MCF 10A (cell line): ENCODE results near the gene HIBCH. TPM values are rescaled to one million over a fixed set of nuclear protein-coding genes. Genes with fewer than 3 reads are reported as not detected.

Source experiments
- BruUV-seq: library from RNA; stranded (reverse); fragments of 400-500 nt; replicated peaks from 2 replicates; lab custom pipeline; 2021; lab: Mats Ljungman, UMichigan
- CTCF ChIA-PET: fragments of 300-600 bp; sonication (Branson Sonifier 250); formaldehyde crosslinking; extraction: SDS; loops from one replicate; lab custom pipeline; 2021; ENCODE audit warnings: antibody characterized with exemption, inconsistent platforms; lab: Yijun Ruan, JAX
- POLR2A ChIA-PET: fragments of 300-600, 350-650 bp; sonication (Branson Sonifier 250); formaldehyde crosslinking; extraction: SDS; loops from one replicate; lab custom pipeline; 2020; ENCODE audit warnings: antibody characterized with exemption, inconsistent platforms; lab: Yijun Ruan, JAX
- DNase-seq: peaks from one replicate; pipeline ENCODE4 v3.0.0-alpha.2; 2018; ENCODE audit not compliant: unreplicated experiment
- H3K27ac Mint-ChIP-seq: one replicate; pipeline ENCODE4 v1.8.0; 2022; ENCODE audit warnings: mild to moderate bottlenecking, low read depth, mixed read lengths; ENCODE audit not compliant: unreplicated experiment
- H3K27me3 Mint-ChIP-seq: one replicate; pipeline ENCODE4 v1.8.0; 2022; ENCODE audit warnings: mixed read lengths; ENCODE audit not compliant: insufficient read depth, unreplicated experiment
- H3K36me3 Mint-ChIP-seq: one replicate; pipeline ENCODE4 v1.8.0; 2022; ENCODE audit warnings: mild to moderate bottlenecking, moderate library complexity, mixed read lengths; ENCODE audit not compliant: insufficient read depth, unreplicated experiment
- H3K4me1 Mint-ChIP-seq: one replicate; pipeline ENCODE4 v1.8.0; 2022; ENCODE audit warnings: mixed read lengths; ENCODE audit not compliant: insufficient read depth, unreplicated experiment
- H3K4me3 Mint-ChIP-seq: one replicate; pipeline ENCODE4 v1.8.0; 2022; ENCODE audit warnings: mild to moderate bottlenecking, moderate library complexity, mixed read lengths; ENCODE audit not compliant: unreplicated experiment
- H3K9me3 Mint-ChIP-seq: one replicate; pipeline ENCODE4 v1.8.0; 2022; ENCODE audit warnings: mixed read lengths; ENCODE audit not compliant: unreplicated experiment
- CTCF ChIP-seq: fragments of 200-600 bp; IDR thresholded peaks from one replicate; pipeline ENCODE4 v1.8.0; 2022; ENCODE audit warnings: antibody characterized with exemption, mild to moderate bottlenecking; ENCODE audit not compliant: unreplicated experiment
- intact Hi-C: fragments of 100-400 bp; cut with micrococcal nuclease; formaldehyde crosslinking; loops from 2 replicates; pipeline ENCODE4 v1.14.1; 2022
- total RNA-seq: library from RNA; stranded (reverse); gene quantifications from 2 replicates; pipeline ENCODE4 v1.2.3, GENCODE V29; 2022

Gene HIBCH
- total RNA-seq, 1 experiment from 2014 or later, result 14.7 TPM

- POLR2A ChIA-PET, result no interaction called here
- CTCF ChIA-PET, result interaction anchor here (0.7 kb wide), 1 partner anchor 60 kb away, joined by 5 read pairs; no protein-coding TSS in a partner anchor
- Mint-ChIP-seq H3K9me3 (no peaks in the 10 kb centered on the region), H3K4me3 (no peak overlapping the region), H3K4me1 (no peaks in the 10 kb centered on the region), H3K27me3 (no peaks in the 10 kb centered on the region), H3K36me3 (no peaks in the 10 kb centered on the region), H3K27ac (no peak overlapping the region)
- BruUV-seq, result no TSS peak
- TF ChIP-seq CTCF, result no peak
- intact Hi-C loops, result no loop called here
- no peak for DNase-seq
Measured at GRCh38 chr2:190183539-190183938, 136.1 kb downstream of the HIBCH start.

- H3K4me1 Mint-ChIP-seq, result no peaks in the 10 kb centered on the region
- no peaks in the 10 kb centered on the region for H3K9me3 Mint-ChIP-seq
- no peak for TF ChIP-seq CTCF
- ChIA-PET CTCF (no interaction called here), POLR2A (no interaction called here)
- no peaks in the 10 kb centered on the region for H3K27me3 Mint-ChIP-seq
- no peaks in the 10 kb centered on the region for H3K36me3 Mint-ChIP-seq
- H3K27ac Mint-ChIP-seq, result no peak overlapping the region
- H3K4me3 Mint-ChIP-seq, result no peak overlapping the region
- no peak for DNase-seq
- intact Hi-C loops, result no loop called here
- no TSS peak for BruUV-seq
Measured at GRCh38 chr2:190182071-190182524, 137.5 kb downstream of the HIBCH start.

GRCh38 chr2:190181123-190181669 is 138.4 kb downstream of the HIBCH start:
- Mint-ChIP-seq H3K4me1 (no peaks in the 10 kb centered on the region), H3K27me3 (no peaks in the 10 kb centered on the region), H3K4me3 (no peak overlapping the region), H3K9me3 (no peaks in the 10 kb centered on the region), H3K36me3 (no peaks in the 10 kb centered on the region), H3K27ac (no peak overlapping the region)
- intact Hi-C loops, result no loop called here
- no peak for DNase-seq
- POLR2A ChIA-PET, result interaction anchor here (0.6 kb wide), 1 partner anchor 78 kb away, joined by 3 read pairs; no protein-coding TSS in a partner anchor
- TF ChIP-seq CTCF, result no peak
- CTCF ChIA-PET, result no interaction called here
- no TSS peak for BruUV-seq

- Mint-ChIP-seq H3K9me3 (no peaks in the 10 kb centered on the region), H3K27ac (no peak overlapping the region), H3K36me3 (no peaks in the 10 kb centered on the region), H3K4me3 (no peak overlapping the region), H3K4me1 (no peaks in the 10 kb centered on the region), H3K27me3 (no peaks in the 10 kb centered on the region)
- no TSS peak for BruUV-seq
- intact Hi-C loops, result no loop called here
- DNase-seq, result no peak
- ChIA-PET POLR2A (interaction anchor here (0.6 kb wide), 1 partner anchor 78 kb away, joined by 3 read pairs; no protein-coding TSS in a partner anchor), CTCF (no interaction called here)
- TF ChIP-seq CTCF, result no peak
Measured at GRCh38 chr2:190180313-190181122, 139.1 kb downstream of the HIBCH start.
